ENCODE results near the gene FAM163B. TPM values are rescaled to one million over a fixed set of nuclear protein-coding genes. Genes with fewer than 3 reads are reported as not detected.

Gene FAM163B
- total and polyA plus RNA-seq, 2 of the 8 experiments (the other 6 are each of a cell fraction or from before 2014, with no cell fraction given) = 0.63 to 1.0 TPM

GRCh38 chr9:133590231-133590855, 18.8 kb downstream of the FAM163B start:
- Histone ChIP-seq H3K4me3 (ENCODE audit: extremely low read depth in 1 of 4, insufficient read depth in 2 of 4, low read depth in 3 of 4, low read length in 4 of 4) (no peak overlapping the region), H3K4me1 (replicated peaks in 1 of 4; ENCODE audit: control insufficient read depth in 3 of 4, insufficient read depth in 4 of 4, low read length in 3 of 4) (peaks cover 0 to 9% (median 7%) of the 10 kb centered on the region in 4 experiments; a peak in 5 of 7 replicates), H3K79me1 (ENCODE audit: low read depth, low read length) (no peaks in the 10 kb centered on the region), H3K9me3 (ENCODE audit: insufficient read depth in 2 of 2, low read depth in 1 of 2, low read length in 1 of 2) (peaks cover 0 to 3% of the 10 kb centered on the region in 2 experiments; a peak in 1 of 4 replicates), H3K9ac (replicated peaks in 1 of 4; ENCODE audit: extremely low read depth in 1 of 4, low read depth in 3 of 4, low read length in 3 of 4) (no peak overlapping the region), H2BK15ac (ENCODE audit: low read length) (no peak overlapping the region), H3K23me2 (ENCODE audit: low read depth, low read length) (no peaks in the 10 kb centered on the region), H2BK120ac (replicated peaks; ENCODE audit: low read depth, low read length) (no peak overlapping the region), H2AFZ (ENCODE audit: low read length) (no peak overlapping the region), H3K27ac (ENCODE audit: low read depth, low read length) (no peak overlapping the region), H3K79me2 (ENCODE audit: control insufficient read depth in 1 of 2, insufficient read depth in 2 of 2, low read length in 2 of 2) (no peaks in the 10 kb centered on the region), H4K8ac (ENCODE audit: extremely low read depth, insufficient read depth, low read length) (peak overlapping the region; percentile 16; the same call in 1 of the 2 replicates), H3K14ac (ENCODE audit: insufficient read length) (no peak overlapping the region), H3K27me3 (replicated peaks in 1 of 4; ENCODE audit: control insufficient read depth in 3 of 4, extremely low read depth in 1 of 4, insufficient read depth in 3 of 4, low read length in 3 of 4) (no peaks in the 10 kb centered on the region; a peak in 2 of 7 replicates), H2AK5ac (ENCODE audit: low read depth, low read length) (0 out of 2 replicates have a peak overlapping the region, but pooled peaks have one; percentile 16), H3K56ac (replicated peaks; ENCODE audit: insufficient read length, low read depth, low read length) (no peak overlapping the region), H4K91ac (replicated peaks; ENCODE audit: insufficient read length, low read length) (no peak overlapping the region), H3K36me3 (ENCODE audit: control insufficient read depth in 2 of 4, insufficient read depth in 4 of 4, low read length in 3 of 4) (no peaks in the 10 kb centered on the region), H3K23ac (ENCODE audit: insufficient read length) (no peak overlapping the region), H3K4ac (replicated peaks; ENCODE audit: insufficient read length, low read depth, low read length) (no peak overlapping the region), H4K20me1 (replicated peaks in 1 of 2; ENCODE audit: control insufficient read depth in 1 of 2, insufficient read depth in 2 of 2, low read length in 2 of 2) (no peaks in the 10 kb centered on the region), H2BK20ac (ENCODE audit: low read length) (no peak overlapping the region), H3K4me2 (ENCODE audit: insufficient read depth in 1 of 2, low read depth in 2 of 2, low read length in 2 of 2) (no peak overlapping the region), H2BK12ac (ENCODE audit: low read depth, low read length) (no peak overlapping the region), H3K18ac (ENCODE audit: extremely low read depth, low read length) (no peak overlapping the region), H4K5ac (ENCODE audit: insufficient read length, low read depth, low read length) (no peak overlapping the region), H2BK5ac (ENCODE audit: low read depth, low read length) (no peak overlapping the region)
- ChIA-PET CTCF (ENCODE audit: partially characterized antibody) (interaction anchor here (0.6 to 6.7 kb wide), 31 partner anchors 11 to 596 kb away, joined by 3 to 79 read pairs (median 5); partner anchors contain the start of genes ADAMTSL2 and DBH), POLR2A (ENCODE audit: partially characterized antibody) (no interaction called here)
- FAIRE-seq = no peak
- no peak for DNase-seq (ENCODE audit: low read depth in 1 of 2, low spot score in 2 of 2)
- 81% methylated on average over 17 of the region's 20 CpGs; no CpG with 5 or more reads in 1 of the 2 experiments for WGBS, 2 experiments (ENCODE audit: extremely low coverage in 1 of 2, insufficient coverage in 1 of 2, insufficient read length in 1 of 2, insufficient replicate concordance in 2 of 2, low coverage in 1 of 2, low lambda C conversion rate in 2 of 2, missing lambda C conversion rate in 1 of 2)
- no peak for TF ChIP-seq CHD2 (IDR thresholded peaks at IDR 0.05; ENCODE audit: low read length)
- no peak for TF ChIP-seq FOSL1 (IDR thresholded peaks at IDR 0.05; ENCODE audit: insufficient read depth, low read depth, low read length)
- no peak for TF ChIP-seq KDM5A (IDR thresholded peaks at IDR 0.05; ENCODE audit: low read length)
- TF ChIP-seq CBX5 (IDR thresholded peaks at IDR 0.05; ENCODE audit: low read depth, low read length) = no peak
- TF ChIP-seq, protein P1, sequence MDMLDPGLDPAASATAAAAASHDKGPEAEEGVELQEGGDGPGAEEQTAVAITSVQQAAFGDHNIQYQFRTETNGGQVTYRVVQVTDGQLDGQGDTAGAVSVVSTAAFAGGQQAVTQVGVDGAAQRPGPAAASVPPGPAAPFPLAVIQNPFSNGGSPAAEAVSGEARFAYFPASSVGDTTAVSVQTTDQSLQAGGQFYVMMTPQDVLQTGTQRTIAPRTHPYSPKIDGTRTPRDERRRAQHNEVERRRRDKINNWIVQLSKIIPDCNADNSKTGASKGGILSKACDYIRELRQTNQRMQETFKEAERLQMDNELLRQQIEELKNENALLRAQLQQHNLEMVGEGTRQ (IDR thresholded peaks at IDR 0.05; ENCODE audit: low read length) = no peak
- TF ChIP-seq SUZ12 (IDR thresholded peaks at IDR 0.05; ENCODE audit: low read length) = no peak

Data from H1 (cell line).